IMR-90 (cell line): ENCODE results near the gene ETFB.

Experiments used
- CTCF ChIP-seq: conservative IDR thresholded peaks from 2 replicates; pipeline ENCODE4 v1.5.1; 2012; ENCODE audit warnings: mild to moderate bottlenecking, low read depth, low read length, improper control_type of control experiment
- RFX5 ChIP-seq: IDR thresholded peaks from 2 replicates; pipeline ENCODE4 v1.8.0; 2012; ENCODE audit warnings: low read depth, mild to moderate bottlenecking, low read length, moderate library complexity
- SMC3 ChIP-seq: fragments of 150-350 bp; IDR thresholded peaks from 2 replicates; pipeline ENCODE4 v1.6.1; 2016; ENCODE audit warnings: low read depth, mild to moderate bottlenecking, antibody characterized with exemption, low read length, moderate library complexity

- TF ChIP-seq RFX5 (no peak), CTCF (no peak), SMC3 (no peak)
These were observed 23.0 kb upstream of the ETFB start for GRCh38 chr19:51389143-51389542.
